Loucy (cell line): ENCODE results near the gene HYOU1.
A peak's percentile ranks its signal among the peaks of the same experiment; 100 is the strongest.
"Not testable (repeated sequence)": the region's sequence is repeated elsewhere in the genome, so short reads cannot be mapped to it uniquely, and the experiment has no call there.

Source experiments
- H2AFZ ChIP-seq: fragments of 200-600 bp; sonication (generic); 2 replicates; pipeline ENCODE4 v1.6.0; 2016; ENCODE audit warnings: antibody characterized with exemption, mild to moderate bottlenecking, low read length, moderate library complexity
- H3F3A ChIP-seq: fragments of 200-600 bp; 2 replicates; pipeline ENCODE4 v1.6.0; 2016; ENCODE audit warnings: antibody characterized with exemption, low read depth, mild to moderate bottlenecking
- H3K27me3 ChIP-seq: fragments of 200-600 bp; sonication (generic); 2 replicates; pipeline ENCODE4 v1.6.1; 2014; ENCODE audit warnings: low read length, mild to moderate bottlenecking; ENCODE audit not compliant: insufficient read depth, poor library complexity, severe bottlenecking
- H3K36me3 ChIP-seq: fragments of 200-600 bp; sonication (generic); 2 replicates; pipeline ENCODE4 v1.6.1; 2016; ENCODE audit warnings: low read length; ENCODE audit not compliant: insufficient read depth
- H3K4me1 ChIP-seq: fragments of 200-600 bp; sonication (generic); 2 replicates; pipeline ENCODE4 v1.5.1; 2014; ENCODE audit warnings: low read length, mild to moderate bottlenecking; ENCODE audit not compliant: insufficient read depth, poor library complexity, severe bottlenecking
- H3K4me2 ChIP-seq: fragments of 200-600 bp; sonication (generic); 2 replicates; pipeline ENCODE4 v1.6.0; 2014; ENCODE audit warnings: antibody characterized with exemption, low read length, low read depth, mild to moderate bottlenecking; ENCODE audit not compliant: poor library complexity, severe bottlenecking
- H3K4me3 ChIP-seq: fragments of 200-600 bp; sonication (generic); 2 replicates; pipeline ENCODE4 v1.5.1; 2014; ENCODE audit warnings: low read length, mild to moderate bottlenecking, mixed read lengths; ENCODE audit not compliant: poor library complexity, severe bottlenecking
- H3K79me2 ChIP-seq: fragments of 200-600 bp; sonication (generic); 2 replicates; pipeline ENCODE4 v1.6.1; 2014; ENCODE audit warnings: low read length; ENCODE audit not compliant: insufficient read depth
- H3K9ac ChIP-seq: fragments of 200-600 bp; sonication (generic); 2 replicates; pipeline ENCODE4 v1.6.0; 2014; ENCODE audit warnings: mild to moderate bottlenecking, low read depth, low read length, moderate library complexity; ENCODE audit not compliant: poor library complexity, severe bottlenecking
- H3K9me2 ChIP-seq: fragments of 200-600 bp; sonication (generic); replicated peaks from 2 replicates; pipeline ENCODE4 v1.6.1; 2016; ENCODE audit warnings: low read depth, low read length, mixed read lengths
- H3K9me3 ChIP-seq: fragments of 200-600 bp; sonication (generic); 2 replicates; pipeline ENCODE4 v1.6.1; 2014; ENCODE audit warnings: mild to moderate bottlenecking, antibody characterized with exemption, low read length, low read depth; ENCODE audit not compliant: insufficient read depth
- H4K20me1 ChIP-seq: fragments of 200-600 bp; sonication (generic); 2 replicates; pipeline ENCODE4 v1.6.0; 2014; ENCODE audit warnings: antibody characterized with exemption, low read length, mild to moderate bottlenecking; ENCODE audit not compliant: insufficient read depth, poor library complexity, severe bottlenecking
- EZH2phosphoT487 ChIP-seq: fragments of 200-600 bp; IDR thresholded peaks from 2 replicates; pipeline ENCODE4 v1.6.1; 2018; ENCODE audit warnings: antibody characterized with exemption, mild to moderate bottlenecking, moderate library complexity, borderline replicate concordance
- TF ChIP-seq, protein P1 (sequence below): fragments of 200-600 bp; sonication (generic); conservative IDR thresholded peaks from 2 replicates; pipeline ENCODE4 v1.5.1; 2014; ENCODE audit warnings: mild to moderate bottlenecking, antibody characterized with exemption, low read length

The HYOU1 gene, protein sequence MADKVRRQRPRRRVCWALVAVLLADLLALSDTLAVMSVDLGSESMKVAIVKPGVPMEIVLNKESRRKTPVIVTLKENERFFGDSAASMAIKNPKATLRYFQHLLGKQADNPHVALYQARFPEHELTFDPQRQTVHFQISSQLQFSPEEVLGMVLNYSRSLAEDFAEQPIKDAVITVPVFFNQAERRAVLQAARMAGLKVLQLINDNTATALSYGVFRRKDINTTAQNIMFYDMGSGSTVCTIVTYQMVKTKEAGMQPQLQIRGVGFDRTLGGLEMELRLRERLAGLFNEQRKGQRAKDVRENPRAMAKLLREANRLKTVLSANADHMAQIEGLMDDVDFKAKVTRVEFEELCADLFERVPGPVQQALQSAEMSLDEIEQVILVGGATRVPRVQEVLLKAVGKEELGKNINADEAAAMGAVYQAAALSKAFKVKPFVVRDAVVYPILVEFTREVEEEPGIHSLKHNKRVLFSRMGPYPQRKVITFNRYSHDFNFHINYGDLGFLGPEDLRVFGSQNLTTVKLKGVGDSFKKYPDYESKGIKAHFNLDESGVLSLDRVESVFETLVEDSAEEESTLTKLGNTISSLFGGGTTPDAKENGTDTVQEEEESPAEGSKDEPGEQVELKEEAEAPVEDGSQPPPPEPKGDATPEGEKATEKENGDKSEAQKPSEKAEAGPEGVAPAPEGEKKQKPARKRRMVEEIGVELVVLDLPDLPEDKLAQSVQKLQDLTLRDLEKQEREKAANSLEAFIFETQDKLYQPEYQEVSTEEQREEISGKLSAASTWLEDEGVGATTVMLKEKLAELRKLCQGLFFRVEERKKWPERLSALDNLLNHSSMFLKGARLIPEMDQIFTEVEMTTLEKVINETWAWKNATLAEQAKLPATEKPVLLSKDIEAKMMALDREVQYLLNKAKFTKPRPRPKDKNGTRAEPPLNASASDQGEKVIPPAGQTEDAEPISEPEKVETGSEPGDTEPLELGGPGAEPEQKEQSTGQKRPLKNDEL

GRCh38 chr11:119057000-119057769 is at the start of gene HYOU1:
Gene HYOU1, minus strand, starts transcription at chr11:119057205. Its CDS starts 1,045 bp downstream, at chr11:119056160.
- peak within 1 kb of the TSS; percentile 94 for H3K4me3 ChIP-seq
- no peaks in the 10 kb centered on the region for H3K9me2 ChIP-seq
- H3K4me1 ChIP-seq = peaks cover 26% of the 10 kb centered on the region
- peak within 1 kb of the TSS; percentile 82 for H2AFZ ChIP-seq
- peaks cover 30% of the 10 kb centered on the region for H3K36me3 ChIP-seq
- no peaks in the 10 kb centered on the region for H3K9me3 ChIP-seq
- peaks cover 31% of the 10 kb centered on the region for H4K20me1 ChIP-seq
- H3K4me2 ChIP-seq = peak within 1 kb of the TSS; percentile 93
- no peaks in the 10 kb centered on the region for H3F3A ChIP-seq
- TF ChIP-seq, protein P1, sequence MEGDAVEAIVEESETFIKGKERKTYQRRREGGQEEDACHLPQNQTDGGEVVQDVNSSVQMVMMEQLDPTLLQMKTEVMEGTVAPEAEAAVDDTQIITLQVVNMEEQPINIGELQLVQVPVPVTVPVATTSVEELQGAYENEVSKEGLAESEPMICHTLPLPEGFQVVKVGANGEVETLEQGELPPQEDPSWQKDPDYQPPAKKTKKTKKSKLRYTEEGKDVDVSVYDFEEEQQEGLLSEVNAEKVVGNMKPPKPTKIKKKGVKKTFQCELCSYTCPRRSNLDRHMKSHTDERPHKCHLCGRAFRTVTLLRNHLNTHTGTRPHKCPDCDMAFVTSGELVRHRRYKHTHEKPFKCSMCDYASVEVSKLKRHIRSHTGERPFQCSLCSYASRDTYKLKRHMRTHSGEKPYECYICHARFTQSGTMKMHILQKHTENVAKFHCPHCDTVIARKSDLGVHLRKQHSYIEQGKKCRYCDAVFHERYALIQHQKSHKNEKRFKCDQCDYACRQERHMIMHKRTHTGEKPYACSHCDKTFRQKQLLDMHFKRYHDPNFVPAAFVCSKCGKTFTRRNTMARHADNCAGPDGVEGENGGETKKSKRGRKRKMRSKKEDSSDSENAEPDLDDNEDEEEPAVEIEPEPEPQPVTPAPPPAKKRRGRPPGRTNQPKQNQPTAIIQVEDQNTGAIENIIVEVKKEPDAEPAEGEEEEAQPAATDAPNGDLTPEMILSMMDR = no peak; the same call in 1 of the 2 replicates
- TF ChIP-seq EZH2phosphoT487 = no peak
- peaks cover 6% of the 10 kb centered on the region for H3K27me3 ChIP-seq
- peak within 1 kb of the TSS; percentile 99 for H3K9ac ChIP-seq
- H3K79me2 ChIP-seq = peaks cover 54% of the 10 kb centered on the region

- H3K4me2 ChIP-seq = no peak overlapping the region
- peaks cover 35% of the 10 kb centered on the region for H3K4me1 ChIP-seq
- no peaks in the 10 kb centered on the region for H3K36me3 ChIP-seq
- H4K20me1 ChIP-seq = no peaks in the 10 kb centered on the region
- peaks cover 48% of the 10 kb centered on the region for H3K79me2 ChIP-seq
- H3K9me2 ChIP-seq = no peaks in the 10 kb centered on the region
- no peaks in the 10 kb centered on the region for H3K9me3 ChIP-seq
- H3K9ac ChIP-seq = no peak overlapping the region
- no peak overlapping the region for H2AFZ ChIP-seq
- H3K27me3 ChIP-seq = no peaks in the 10 kb centered on the region
- TF ChIP-seq EZH2phosphoT487 = no peak
- TF ChIP-seq, protein P1 = 0 out of 2 replicates have a peak, but pooled peaks have one; percentile 32
- H3F3A ChIP-seq = no peaks in the 10 kb centered on the region
- H3K4me3 ChIP-seq = no peak overlapping the region
Observed at GRCh38 chr11:119103793-119104192, 46.8 kb upstream of the HYOU1 start.

DNA sequence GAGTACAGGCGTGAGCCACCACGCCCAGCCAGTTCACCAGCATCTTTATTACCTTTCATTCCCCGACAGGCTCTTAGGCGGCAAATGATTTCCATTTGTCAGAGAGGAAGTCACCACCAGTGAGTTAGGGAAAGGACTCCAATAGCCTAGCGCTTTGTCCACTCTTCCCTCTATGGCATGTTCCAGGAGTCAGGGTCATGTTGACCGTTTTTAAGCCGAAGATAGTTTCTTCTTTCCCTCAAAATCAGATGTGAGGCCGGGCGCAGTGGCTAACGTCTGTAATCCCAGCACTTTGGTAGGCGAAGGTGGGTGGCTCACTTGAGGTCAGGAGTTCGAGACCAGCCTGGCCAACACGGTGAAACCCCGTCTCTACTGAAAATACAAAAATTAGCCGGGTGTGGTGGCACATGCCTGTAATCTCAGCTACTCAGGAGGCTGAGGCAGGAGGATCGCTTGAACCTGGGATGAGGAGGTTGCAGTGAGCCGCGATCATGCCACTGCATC is 46.2 kb upstream of the HYOU1 start:
- H3K9me2 ChIP-seq, H3K9me3 ChIP-seq, H3K27me3 ChIP-seq, H4K20me1 ChIP-seq, H3K36me3 ChIP-seq, H3F3A ChIP-seq, H2AFZ ChIP-seq: not testable (repeated sequence)
- Histone ChIP-seq H3K79me2 (peaks cover 47% of the 10 kb centered on the region), H3K4me3 (peak overlapping the region; percentile 88), H3K9ac (peak overlapping the region; percentile 84), H3K4me1 (peaks cover 34% of the 10 kb centered on the region), H3K4me2 (peak overlapping the region; percentile 99)
